AG09319 (cell line): Measurements from ENCODE around the gene BAIAP3.
A peak's percentile ranks its signal among the peaks of the same experiment; 100 is the strongest.

ENCODE experiments used
- DNase-seq: peaks from one replicate; pipeline ENCODE4 v3.0.0-alpha.2; 2010; ENCODE audit warnings: low read depth; ENCODE audit errors: extremely low read depth
- CTCF ChIP-seq: IDR thresholded peaks from 2 replicates; pipeline ENCODE4 v1.5.1; 2011; ENCODE audit warnings: low read depth, mild to moderate bottlenecking, inconsistent platforms, low read length, moderate library complexity

The BAIAP3 gene

GRCh38 chr16:1374418-1375297 is 41.2 kb downstream of the BAIAP3 start:
- TF ChIP-seq CTCF, result no peak
- no peak for DNase-seq

- no peak for TF ChIP-seq CTCF
- no peak for DNase-seq
These were observed 41.8 kb downstream of the BAIAP3 start for GRCh38 chr16:1375298-1375640.

GRCh38 chr16:1375741-1376410 is 42.4 kb downstream of the BAIAP3 start:
- no peak for DNase-seq
- TF ChIP-seq CTCF, result no peak

GRCh38 chr16:1377406-1378010 is 44.1 kb downstream of the BAIAP3 start:
- DNase-seq, result no peak
- no peak for TF ChIP-seq CTCF

- TF ChIP-seq CTCF, result no peak
- no peak for DNase-seq
These were observed 44.8 kb downstream of the BAIAP3 start for GRCh38 chr16:1378087-1378803.

- DNase-seq, result peak; percentile 52
These were observed 45.4 kb downstream of the BAIAP3 start for GRCh38 chr16:1378804-1379303.

More at GRCh38 chr16:1378804-1379303, 45.4 kb downstream of the BAIAP3 start:
- no peak for TF ChIP-seq CTCF
